Calu3 (cell line): Measurements from ENCODE around the gene RBCK1. TPM values are rescaled to one million over a fixed set of nuclear protein-coding genes. Genes with fewer than 3 reads are reported as not detected.

Source experiments
- BruUV-seq: library from RNA; stranded (reverse); fragments of 400-500 nt; replicated peaks from 2 replicates; lab custom pipeline; 2021; lab: Mats Ljungman, UMichigan
- CTCF ChIA-PET: fragments of 300-600 bp; sonication (Branson Sonifier 250); formaldehyde crosslinking; loops from one replicate; lab custom pipeline; 2022; ENCODE audit warnings: antibody characterized with exemption; lab: Charles Lee
- DNase-seq: peaks from one replicate; pipeline ENCODE4 v3.0.0; 2022
- H3K27ac Mint-ChIP-seq: one replicate; pipeline ENCODE4 v1.8.0; 2022; ENCODE audit warnings: mixed read lengths; ENCODE audit not compliant: unreplicated experiment
- H3K27me3 Mint-ChIP-seq: one replicate; pipeline ENCODE4 v1.8.0; 2022; ENCODE audit warnings: mixed read lengths; ENCODE audit not compliant: unreplicated experiment
- H3K36me3 Mint-ChIP-seq: one replicate; pipeline ENCODE4 v1.8.0; 2022; ENCODE audit warnings: mild to moderate bottlenecking, moderate library complexity, mixed read lengths; ENCODE audit not compliant: insufficient read depth, unreplicated experiment
- H3K4me1 Mint-ChIP-seq: one replicate; pipeline ENCODE4 v1.8.0; 2022; ENCODE audit warnings: mild to moderate bottlenecking, low read depth, mixed read lengths; ENCODE audit not compliant: unreplicated experiment
- H3K4me3 Mint-ChIP-seq: one replicate; pipeline ENCODE4 v1.8.0; 2022; ENCODE audit warnings: mild to moderate bottlenecking, low read depth, moderate library complexity, mixed read lengths; ENCODE audit not compliant: unreplicated experiment
- H3K9me3 Mint-ChIP-seq: one replicate; pipeline ENCODE4 v1.8.0; 2022; ENCODE audit warnings: low read depth, mixed read lengths; ENCODE audit not compliant: unreplicated experiment
- CTCF ChIP-seq: fragments of 200-600 bp; IDR thresholded peaks from one replicate; pipeline ENCODE4 v1.8.0; 2022; ENCODE audit warnings: antibody characterized with exemption; ENCODE audit not compliant: unreplicated experiment
- intact Hi-C: fragments of 100-400 bp; cut with micrococcal nuclease; formaldehyde crosslinking; loops from one replicate; pipeline ENCODE4 v1.10.0; 2022; ENCODE audit not compliant: unreplicated experiment
- total RNA-seq: library from RNA; stranded (reverse); gene quantifications from 2 replicates; pipeline ENCODE4 v1.2.3, GENCODE V29; 2022

Gene RBCK1
- total RNA-seq, 1 experiment from 2014 or later, result 142 TPM

- Mint-ChIP-seq H3K36me3 (peaks cover 89% of the 10 kb centered on the region), H3K9me3 (no peaks in the 10 kb centered on the region), H3K4me3 (no peak overlapping the region), H3K27me3 (no peaks in the 10 kb centered on the region), H3K4me1 (peaks cover 22% of the 10 kb centered on the region), H3K27ac (no peak overlapping the region)
- no peak for TF ChIP-seq CTCF
- DNase-seq, result no peak
- BruUV-seq, result no TSS peak
- intact Hi-C loops, result no loop called here
- CTCF ChIA-PET, result no interaction called here
Observed at GRCh38 chr20:417801-418342, 9.8 kb downstream of the RBCK1 start.

GRCh38 chr20:418858-419365 is 10.8 kb downstream of the RBCK1 start:
- CTCF ChIA-PET, result no interaction called here
- Mint-ChIP-seq H3K4me1 (peaks cover 11% of the 10 kb centered on the region), H3K36me3 (peaks cover 85% of the 10 kb centered on the region), H3K9me3 (no peaks in the 10 kb centered on the region), H3K4me3 (no peak overlapping the region), H3K27ac (no peak overlapping the region), H3K27me3 (no peaks in the 10 kb centered on the region)
- intact Hi-C loops, result no loop called here
- TF ChIP-seq CTCF, result no peak
- DNase-seq, result no peak
- no TSS peak for BruUV-seq

GRCh38 chr20:419556-420165 is 11.6 kb downstream of the RBCK1 start:
- H3K27ac Mint-ChIP-seq, result no peak overlapping the region
- CTCF ChIA-PET, result no interaction called here
- BruUV-seq, result no TSS peak
- intact Hi-C loops, result no loop called here
- H3K4me1 Mint-ChIP-seq, result peaks cover 7% of the 10 kb centered on the region
- H3K9me3 Mint-ChIP-seq, result no peaks in the 10 kb centered on the region
- H3K4me3 Mint-ChIP-seq, result no peak overlapping the region
- no peaks in the 10 kb centered on the region for H3K27me3 Mint-ChIP-seq
- no peak for TF ChIP-seq CTCF
- H3K36me3 Mint-ChIP-seq, result peaks cover 86% of the 10 kb centered on the region
- DNase-seq, result no peak

- BruUV-seq, result no TSS peak
- peaks cover 90% of the 10 kb centered on the region for H3K36me3 Mint-ChIP-seq
- intact Hi-C loops, result no loop called here
- no peak overlapping the region for H3K27ac Mint-ChIP-seq
- no peak for DNase-seq
- H3K9me3 Mint-ChIP-seq, result no peaks in the 10 kb centered on the region
- no peak for TF ChIP-seq CTCF
- H3K27me3 Mint-ChIP-seq, result no peaks in the 10 kb centered on the region
- H3K4me3 Mint-ChIP-seq, result no peak overlapping the region
- peaks cover 7% of the 10 kb centered on the region for H3K4me1 Mint-ChIP-seq
- CTCF ChIA-PET, result no interaction called here
Observed at GRCh38 chr20:420166-420620, 12.1 kb downstream of the RBCK1 start.
